Epithelial cell of esophagus (primary cell): ENCODE measurements around the gene DDX51.

ENCODE experiments used
- DNase-seq: peaks from one replicate; pipeline ENCODE4 v3.0.0; 2010; ENCODE audit warnings: low read depth
- H3K4me3 ChIP-seq: 2 replicates; pipeline ENCODE4 v1.5.1; 2011; ENCODE audit warnings: mild to moderate bottlenecking, low read length, control low read depth
- TF ChIP-seq, protein P1 (sequence below): IDR thresholded peaks from 2 replicates; pipeline ENCODE4 v1.5.1; 2011; ENCODE audit warnings: low read depth, mild to moderate bottlenecking, low read length, control low read depth, inconsistent platforms; ENCODE audit not compliant: insufficient read depth; ENCODE audit errors: missing control alignments

Gene DDX51

DNA sequence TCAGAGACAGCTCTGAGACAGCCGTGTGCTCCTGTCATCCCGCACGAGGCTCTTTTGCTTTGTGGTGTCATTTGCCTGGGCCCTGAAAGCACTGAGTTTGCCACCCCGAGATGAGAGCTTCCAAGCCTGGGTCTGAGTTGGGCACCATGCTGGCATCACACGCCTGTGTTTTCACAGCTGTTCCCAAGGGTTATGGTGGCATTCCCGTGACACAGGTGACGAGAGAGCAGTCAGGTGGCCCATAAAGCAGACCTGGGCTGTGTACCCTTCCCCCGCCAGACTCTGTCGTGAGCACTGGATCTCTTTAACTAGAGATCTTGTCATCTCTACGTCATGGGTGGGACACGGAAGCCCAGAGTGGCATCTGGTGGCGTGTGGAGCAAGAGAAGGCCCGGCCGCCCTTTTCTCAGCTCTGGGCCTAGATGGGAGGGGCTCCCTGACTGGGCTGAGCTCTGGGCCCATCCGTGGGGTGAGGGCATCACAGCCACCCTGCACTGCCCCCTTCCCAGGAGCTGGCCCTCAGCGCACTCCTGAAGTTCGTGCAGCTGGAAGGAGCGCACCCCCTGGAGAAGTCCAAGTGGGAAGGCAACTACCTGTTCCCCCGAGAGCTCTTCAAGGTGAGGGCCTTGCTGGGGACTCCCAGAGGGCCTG lies 2.8 kb upstream of the DDX51 start:
- TF ChIP-seq, protein P1, sequence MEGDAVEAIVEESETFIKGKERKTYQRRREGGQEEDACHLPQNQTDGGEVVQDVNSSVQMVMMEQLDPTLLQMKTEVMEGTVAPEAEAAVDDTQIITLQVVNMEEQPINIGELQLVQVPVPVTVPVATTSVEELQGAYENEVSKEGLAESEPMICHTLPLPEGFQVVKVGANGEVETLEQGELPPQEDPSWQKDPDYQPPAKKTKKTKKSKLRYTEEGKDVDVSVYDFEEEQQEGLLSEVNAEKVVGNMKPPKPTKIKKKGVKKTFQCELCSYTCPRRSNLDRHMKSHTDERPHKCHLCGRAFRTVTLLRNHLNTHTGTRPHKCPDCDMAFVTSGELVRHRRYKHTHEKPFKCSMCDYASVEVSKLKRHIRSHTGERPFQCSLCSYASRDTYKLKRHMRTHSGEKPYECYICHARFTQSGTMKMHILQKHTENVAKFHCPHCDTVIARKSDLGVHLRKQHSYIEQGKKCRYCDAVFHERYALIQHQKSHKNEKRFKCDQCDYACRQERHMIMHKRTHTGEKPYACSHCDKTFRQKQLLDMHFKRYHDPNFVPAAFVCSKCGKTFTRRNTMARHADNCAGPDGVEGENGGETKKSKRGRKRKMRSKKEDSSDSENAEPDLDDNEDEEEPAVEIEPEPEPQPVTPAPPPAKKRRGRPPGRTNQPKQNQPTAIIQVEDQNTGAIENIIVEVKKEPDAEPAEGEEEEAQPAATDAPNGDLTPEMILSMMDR = no peak
- DNase-seq = no peak

DNA sequence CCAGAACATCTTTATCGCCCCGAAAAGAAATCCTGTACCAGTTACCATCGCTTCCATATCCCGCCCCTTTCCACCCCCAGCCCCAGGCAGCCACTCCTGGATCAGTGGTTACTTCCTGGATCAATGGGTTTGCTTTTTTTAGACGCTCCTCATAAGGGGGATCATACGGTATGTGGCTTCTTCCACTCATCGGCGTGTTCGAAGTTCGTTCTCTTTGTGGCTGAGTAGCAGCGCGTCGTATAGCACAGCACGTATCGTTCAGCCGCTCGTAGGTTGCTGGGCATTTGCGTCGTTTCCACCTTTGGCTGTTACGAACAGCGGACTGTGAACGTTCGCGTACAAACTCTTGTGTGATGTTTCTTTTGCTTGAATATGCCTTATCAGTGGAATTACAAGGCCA lies 2.0 kb upstream of the DDX51 start:
- TF ChIP-seq, protein P1 = no peak
- no peak for DNase-seq
- H3K4me3 ChIP-seq = no peak overlapping the region

More for the DNA sequence above, 2.8 kb upstream of the DDX51 start:
- no peak overlapping the region for H3K4me3 ChIP-seq

DNA sequence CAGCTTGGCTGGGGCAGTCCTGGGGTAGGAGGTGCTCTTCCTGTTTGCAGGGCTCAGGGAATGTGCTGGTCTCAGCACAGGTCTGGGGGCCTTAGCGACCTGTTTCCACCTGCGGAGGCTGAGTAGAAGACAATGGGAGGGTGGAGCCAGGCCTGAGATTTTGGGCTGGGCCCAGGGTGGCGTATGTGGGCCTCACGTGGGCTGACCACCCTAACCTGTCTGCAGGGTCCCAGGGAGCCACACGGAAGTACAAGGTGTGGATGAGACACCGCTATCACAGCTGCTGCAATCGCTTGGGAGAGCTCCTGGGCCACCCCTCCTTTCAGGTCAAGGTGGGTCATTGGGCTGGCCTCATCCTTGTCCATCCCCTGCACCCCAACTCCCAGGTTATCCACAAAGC lies 1.2 kb upstream of the DDX51 start:
- TF ChIP-seq, protein P1 = no peak
- DNase-seq = no peak
- peak overlapping the region; percentile 81 for H3K4me3 ChIP-seq

DNA sequence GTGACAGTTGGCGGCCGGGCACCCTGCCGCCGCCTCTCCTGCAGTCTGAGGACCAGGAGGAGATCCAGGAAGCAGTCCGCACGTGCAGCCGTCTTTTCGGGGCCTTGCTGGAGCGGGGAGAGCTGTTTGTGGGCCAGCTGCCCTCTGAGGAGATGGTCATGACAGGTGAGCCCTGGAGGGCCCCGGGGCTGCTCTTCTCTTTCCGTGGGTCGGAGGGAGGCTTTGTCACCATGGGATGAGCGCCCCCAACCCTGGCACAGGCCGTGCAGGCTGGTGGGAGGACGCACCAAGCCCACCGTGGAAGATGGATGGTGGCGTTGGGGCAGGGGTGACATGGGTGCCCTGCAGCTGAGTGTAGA lies 670 bp upstream of the DDX51 start:
- peak overlapping the region; percentile 81 for H3K4me3 ChIP-seq
- TF ChIP-seq, protein P1 = no peak
- DNase-seq = no peak

DNA sequence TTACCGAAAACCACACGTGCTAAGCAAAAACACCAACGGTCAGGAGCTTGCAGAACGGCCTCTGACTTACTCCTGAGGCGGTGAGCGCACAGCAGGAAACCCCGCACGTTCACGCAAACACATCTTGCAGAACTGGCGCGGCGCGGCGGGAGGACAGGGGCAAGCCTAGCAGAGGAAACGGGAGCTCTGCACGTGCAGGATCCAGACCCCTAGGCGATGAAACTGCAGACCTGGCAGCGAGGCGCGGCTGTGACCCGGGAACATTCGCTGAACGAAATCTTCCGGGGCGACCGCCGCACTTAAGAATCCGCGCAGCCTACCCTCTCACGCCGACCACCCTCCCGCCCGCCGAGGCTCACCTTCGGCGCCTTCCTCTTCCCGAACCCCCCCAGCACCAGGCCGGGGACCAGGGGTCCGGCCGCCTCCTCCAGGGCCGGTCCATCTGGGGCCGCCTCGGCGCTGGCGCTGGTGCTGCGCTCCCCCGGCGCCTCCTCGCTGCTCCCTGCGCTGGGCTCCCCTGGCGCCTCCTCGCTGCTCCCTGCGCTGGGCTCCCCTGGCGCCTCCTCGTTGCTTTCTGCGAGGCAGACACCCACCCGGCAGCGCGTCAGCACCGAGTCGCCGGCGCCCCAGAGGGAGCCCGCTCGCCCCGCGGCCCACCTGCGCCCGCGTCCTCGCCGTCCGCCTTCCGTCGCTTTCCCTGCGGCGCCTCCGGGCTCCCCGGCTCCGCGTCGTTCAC lies 615 bp downstream of the DDX51 start:
- TF ChIP-seq, protein P1 = no peak
- peak; percentile 24 for DNase-seq
- peak overlapping the region; percentile 60 for H3K4me3 ChIP-seq

DNA sequence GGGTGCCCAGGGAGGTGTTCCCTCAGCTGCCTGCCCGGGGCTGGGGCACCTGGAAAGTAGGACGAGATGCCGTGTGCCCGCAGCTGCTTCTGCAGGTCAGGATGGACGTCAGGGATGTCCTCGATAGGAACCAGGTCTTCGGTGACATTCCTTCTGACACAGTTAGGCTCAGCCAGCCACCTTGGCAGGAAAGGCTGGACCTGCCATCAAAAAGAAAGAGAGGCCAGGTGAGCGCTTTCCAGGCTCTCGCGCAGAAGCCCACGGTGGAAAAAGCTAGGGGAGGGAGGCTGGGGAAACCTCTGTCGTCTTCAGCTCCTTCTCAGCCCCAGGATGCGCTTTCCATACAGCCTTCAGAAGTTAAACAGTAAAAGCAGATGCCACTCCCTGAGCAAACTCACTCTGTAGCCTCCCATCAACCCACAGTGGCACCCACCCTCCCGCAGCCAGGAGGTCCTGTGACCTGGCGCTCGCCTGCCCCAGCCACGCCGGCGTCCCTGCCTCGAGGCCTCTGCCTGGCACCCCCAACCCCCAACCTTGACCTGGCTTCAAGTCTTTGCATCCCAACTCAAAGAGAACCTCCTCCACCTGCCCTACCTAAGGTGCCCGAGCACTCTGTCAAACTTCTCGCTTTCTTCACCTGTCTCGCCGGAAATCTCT lies 1.3 kb downstream of the DDX51 start:
- TF ChIP-seq, protein P1 = no peak
- H3K4me3 ChIP-seq = peak overlapping the region; percentile 60
- no peak for DNase-seq
